MV-4-11 (cell line): ENCODE data around the gene LACTB.

ENCODE experiments used
- DNase-seq: peaks from one replicate; lab custom pipeline; 2025; lab: John Stamatoyannopoulos, UW

Gene LACTB

GRCh38 chr15:63124506-63124905, 2.8 kb downstream of the LACTB start:
- DNase-seq: no peak

GRCh38 chr15:63126726-63127125, 5.1 kb downstream of the LACTB start:
- no peak for DNase-seq

- DNase-seq: no peak
Measured at GRCh38 chr15:63133786-63134185, 12.1 kb downstream of the LACTB start.

- DNase-seq: no peak
Measured at GRCh38 chr15:63134245-63134985, 12.8 kb downstream of the LACTB start.

GRCh38 chr15:63135281-63135680, 13.6 kb downstream of the LACTB start:
- no peak for DNase-seq

- peak; percentile 82 for DNase-seq
Measured at GRCh38 chr15:63135804-63136203, 14.1 kb downstream of the LACTB start.

GRCh38 chr15:63136742-63137141, 15.1 kb downstream of the LACTB start:
- no peak for DNase-seq

- DNase-seq: no peak
Measured at GRCh38 chr15:63140936-63141335, 19.3 kb downstream of the LACTB start.

GRCh38 chr15:63145426-63145825, 23.8 kb downstream of the LACTB start:
- DNase-seq: no peak

GRCh38 chr15:63146684-63147083, 25.0 kb downstream of the LACTB start:
- DNase-seq: peak; percentile 22

- no peak for DNase-seq
Measured at GRCh38 chr15:63151665-63152064, 30.0 kb downstream of the LACTB start.

GRCh38 chr15:63155486-63155885, 33.8 kb downstream of the LACTB start:
- DNase-seq: no peak

- DNase-seq: no peak
Measured at GRCh38 chr15:63156086-63156710, 34.5 kb downstream of the LACTB start.

GRCh38 chr15:63156755-63157117, 35.1 kb downstream of the LACTB start:
- DNase-seq: peak; percentile 30

GRCh38 chr15:63157118-63157843, 35.6 kb downstream of the LACTB start, which contains the start of gene RPS27L:
Gene RPS27L, minus strand, starts transcription at chr15:63157477. Its CDS starts 72 bp downstream, at chr15:63157405.
- DNase-seq: peak; percentile 83

- peak; percentile 51 for DNase-seq
Measured at GRCh38 chr15:63157891-63158431, 36.3 kb downstream of the LACTB start.

- DNase-seq: no peak
Measured at GRCh38 chr15:63160638-63161037, 39.0 kb downstream of the LACTB start.

- no peak for DNase-seq
Measured at GRCh38 chr15:63163217-63163616, 41.6 kb downstream of the LACTB start.

GRCh38 chr15:63165166-63165859, 43.7 kb downstream of the LACTB start:
- DNase-seq: no peak

- peak; percentile 61 for DNase-seq
Measured at GRCh38 chr15:63166219-63166618, 44.6 kb downstream of the LACTB start.

GRCh38 chr15:63169788-63170187, 48.1 kb downstream of the LACTB start:
- no peak for DNase-seq

GRCh38 chr15:63172376-63172775, 50.7 kb downstream of the LACTB start:
- DNase-seq: no peak
